Activated CD4-positive, alpha-beta memory T cell treated with anti-CD3 and anti-CD28 coated beads, Interleukin-2, amount 10 ng/mL, durations not matched to agents 7 days and 5 days (primary cell): Measurements from ENCODE around the gene MAP3K10. TPM values are rescaled to one million over a fixed set of nuclear protein-coding genes. Genes with fewer than 3 reads are reported as not detected.

Experiments used
- CTCF ChIA-PET: fragments of 350-600 bp; sonication (Branson Sonifier 250); formaldehyde crosslinking; loops from one replicate; lab custom pipeline; 2021; ENCODE audit warnings: antibody characterized with exemption, inconsistent platforms; lab: Charles Lee
- POLR2A ChIA-PET: fragments of 350-600 bp; sonication (Branson Sonifier 250); formaldehyde crosslinking; loops from one replicate; lab custom pipeline; 2021; ENCODE audit warnings: antibody characterized with exemption; lab: Charles Lee
- DNase-seq: peaks from one replicate; pipeline ENCODE4 v3.0.0-alpha.2; 2020
- H3K27ac Mint-ChIP-seq: one replicate; pipeline ENCODE4 v1.8.0; 2021; ENCODE audit warnings: mild to moderate bottlenecking, mixed read lengths
- H3K27me3 Mint-ChIP-seq: one replicate; pipeline ENCODE4 v1.8.0; 2021; ENCODE audit warnings: mixed read lengths
- H3K36me3 Mint-ChIP-seq: one replicate; pipeline ENCODE4 v1.8.0; 2021; ENCODE audit warnings: low read depth, mixed read lengths
- H3K4me1 Mint-ChIP-seq: one replicate; pipeline ENCODE4 v1.8.0; 2021; ENCODE audit warnings: mixed read lengths
- H3K4me3 Mint-ChIP-seq: one replicate; pipeline ENCODE4 v1.8.0; 2021; ENCODE audit warnings: mild to moderate bottlenecking, mixed read lengths
- H3K9me3 Mint-ChIP-seq: one replicate; pipeline ENCODE4 v1.8.0; 2021; ENCODE audit warnings: mixed read lengths
- total RNA-seq, 2 experiments: library from RNA; stranded (reverse); gene quantifications; one replicate each; pipeline ENCODE4 v1.2.3, GENCODE V29; 2021

MAP3K10 gene
- total RNA-seq, 2 experiments from 2014 or later = 17.3 to 18.0 TPM

GRCh38 chr19:40224342-40225150 lies 33.3 kb downstream of the MAP3K10 start:
- peaks cover 3% of the 10 kb centered on the region for H3K36me3 Mint-ChIP-seq
- peaks cover 20% of the 10 kb centered on the region for H3K4me1 Mint-ChIP-seq
- peaks cover 3% of the 10 kb centered on the region for H3K9me3 Mint-ChIP-seq
- ChIA-PET CTCF (no interaction called here), POLR2A (no interaction called here)
- H3K27ac Mint-ChIP-seq = no peak overlapping the region
- H3K4me3 Mint-ChIP-seq = no peak overlapping the region
- peaks cover 61% of the 10 kb centered on the region for H3K27me3 Mint-ChIP-seq
- DNase-seq = no peak

GRCh38 chr19:40225440-40226305 lies 34.4 kb downstream of the MAP3K10 start:
- peaks cover 3% of the 10 kb centered on the region for H3K9me3 Mint-ChIP-seq
- DNase-seq = no peak
- peaks cover 52% of the 10 kb centered on the region for H3K27me3 Mint-ChIP-seq
- CTCF ChIA-PET = no interaction called here
- POLR2A ChIA-PET = no interaction called here
- H3K36me3 Mint-ChIP-seq = peaks cover 3% of the 10 kb centered on the region
- peaks cover 20% of the 10 kb centered on the region for H3K4me1 Mint-ChIP-seq
- H3K27ac Mint-ChIP-seq = no peak overlapping the region
- H3K4me3 Mint-ChIP-seq = no peak overlapping the region

GRCh38 chr19:40228346-40228745 lies 37.1 kb downstream of the MAP3K10 start:
- Mint-ChIP-seq H3K4me1 (peaks cover 17% of the 10 kb centered on the region), H3K4me3 (no peak overlapping the region), H3K36me3 (no peaks in the 10 kb centered on the region), H3K27me3 (peaks cover 44% of the 10 kb centered on the region), H3K27ac (no peak overlapping the region), H3K9me3 (no peaks in the 10 kb centered on the region)
- ChIA-PET CTCF (interaction anchor here (1.0 kb wide), 1 partner anchor 18 kb away, joined by 3 read pairs; no protein-coding TSS in a partner anchor), POLR2A (interaction anchor here (1.0 kb wide), 1 partner anchor 46 kb away, joined by 4 read pairs; no protein-coding TSS in a partner anchor)
- DNase-seq = no peak

DNA sequence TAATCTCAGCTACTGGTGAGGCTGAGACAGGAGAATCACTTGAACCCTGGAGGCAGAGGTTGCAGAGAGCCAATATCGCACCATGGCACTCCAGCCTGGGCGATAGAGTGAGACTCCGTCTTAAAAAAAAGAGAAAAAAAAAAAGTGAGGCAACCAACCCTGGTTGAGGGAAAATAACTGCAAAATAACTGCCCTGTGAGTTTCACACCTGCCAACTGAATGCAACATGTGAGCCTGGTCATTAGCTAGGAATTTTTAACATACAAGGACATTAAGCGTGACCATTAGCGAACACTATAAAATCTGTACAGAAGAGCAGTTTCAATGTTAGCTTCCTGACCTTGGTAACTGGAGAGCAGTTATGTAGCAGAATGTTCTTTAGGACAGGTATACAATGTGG lies 37.6 kb downstream of the MAP3K10 start:
- CTCF ChIA-PET = interaction anchor here (1.0 to 1.5 kb wide), 2 partner anchors 12 to 18 kb away, joined by 3 to 4 read pairs; no protein-coding TSS in a partner anchor
- H3K36me3 Mint-ChIP-seq = no peaks in the 10 kb centered on the region

GRCh38 chr19:40229484-40229883 lies 38.3 kb downstream of the MAP3K10 start:
- Mint-ChIP-seq H3K27me3 (peaks cover 37% of the 10 kb centered on the region), H3K9me3 (no peaks in the 10 kb centered on the region), H3K27ac (no peak overlapping the region), H3K4me3 (no peak overlapping the region), H3K36me3 (no peaks in the 10 kb centered on the region), H3K4me1 (peaks cover 17% of the 10 kb centered on the region)
- no peak for DNase-seq
- POLR2A ChIA-PET = no interaction called here
- CTCF ChIA-PET = interaction anchor here (1.0 to 1.5 kb wide), 2 partner anchors 13 to 19 kb away, joined by 3 to 4 read pairs; no protein-coding TSS in a partner anchor

More for the DNA sequence above, 37.6 kb downstream of the MAP3K10 start:
- no peaks in the 10 kb centered on the region for H3K9me3 Mint-ChIP-seq
- no peak for DNase-seq
- H3K4me1 Mint-ChIP-seq = peaks cover 17% of the 10 kb centered on the region
- H3K4me3 Mint-ChIP-seq = no peak overlapping the region
- H3K27me3 Mint-ChIP-seq = peaks cover 42% of the 10 kb centered on the region
- H3K27ac Mint-ChIP-seq = no peak overlapping the region
- POLR2A ChIA-PET = interaction anchor here (1.0 kb wide), 1 partner anchor 46 kb away, joined by 4 read pairs; no protein-coding TSS in a partner anchor

DNA sequence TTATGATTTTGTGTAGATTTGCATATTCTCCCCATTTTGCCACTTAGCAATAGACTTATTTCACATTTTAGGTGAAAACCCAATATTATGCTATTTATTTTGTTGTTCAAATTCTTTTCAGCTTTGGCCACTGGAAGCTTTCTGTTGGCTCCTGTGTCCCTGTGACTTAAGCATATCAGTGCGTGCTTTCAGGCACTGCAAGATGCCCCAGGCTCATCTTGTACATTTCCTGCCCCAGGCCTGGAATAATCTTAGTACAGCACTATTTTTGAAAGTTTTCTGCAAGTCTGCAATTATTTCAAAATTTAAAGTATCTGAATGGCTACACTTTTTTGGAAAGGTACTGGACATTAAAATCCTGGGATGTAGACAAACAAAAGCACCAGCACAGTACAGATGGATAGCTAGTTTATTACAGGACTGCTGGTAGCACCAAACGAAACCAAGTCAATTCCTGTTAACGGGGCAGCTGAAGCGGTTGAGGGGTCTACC lies 38.7 kb downstream of the MAP3K10 start:
- CTCF ChIA-PET = interaction anchor here (0.6 to 1.5 kb wide), 2 partner anchors 13 to 322 kb away, joined by 4 to 5 read pairs; no protein-coding TSS in a partner anchor
- DNase-seq = no peak
- Mint-ChIP-seq H3K4me1 (peaks cover 17% of the 10 kb centered on the region), H3K27ac (no peak overlapping the region), H3K4me3 (no peak overlapping the region), H3K36me3 (no peaks in the 10 kb centered on the region), H3K27me3 (peaks cover 34% of the 10 kb centered on the region), H3K9me3 (no peaks in the 10 kb centered on the region)
- POLR2A ChIA-PET = no interaction called here

- Mint-ChIP-seq H3K36me3 (no peaks in the 10 kb centered on the region), H3K4me3 (no peak overlapping the region), H3K9me3 (no peaks in the 10 kb centered on the region), H3K27me3 (peaks cover 25% of the 10 kb centered on the region), H3K27ac (no peak overlapping the region), H3K4me1 (peaks cover 10% of the 10 kb centered on the region)
- CTCF ChIA-PET = no interaction called here
- POLR2A ChIA-PET = no interaction called here
- DNase-seq = no peak
Observed at GRCh38 chr19:40231057-40231456, 39.8 kb downstream of the MAP3K10 start.

DNA sequence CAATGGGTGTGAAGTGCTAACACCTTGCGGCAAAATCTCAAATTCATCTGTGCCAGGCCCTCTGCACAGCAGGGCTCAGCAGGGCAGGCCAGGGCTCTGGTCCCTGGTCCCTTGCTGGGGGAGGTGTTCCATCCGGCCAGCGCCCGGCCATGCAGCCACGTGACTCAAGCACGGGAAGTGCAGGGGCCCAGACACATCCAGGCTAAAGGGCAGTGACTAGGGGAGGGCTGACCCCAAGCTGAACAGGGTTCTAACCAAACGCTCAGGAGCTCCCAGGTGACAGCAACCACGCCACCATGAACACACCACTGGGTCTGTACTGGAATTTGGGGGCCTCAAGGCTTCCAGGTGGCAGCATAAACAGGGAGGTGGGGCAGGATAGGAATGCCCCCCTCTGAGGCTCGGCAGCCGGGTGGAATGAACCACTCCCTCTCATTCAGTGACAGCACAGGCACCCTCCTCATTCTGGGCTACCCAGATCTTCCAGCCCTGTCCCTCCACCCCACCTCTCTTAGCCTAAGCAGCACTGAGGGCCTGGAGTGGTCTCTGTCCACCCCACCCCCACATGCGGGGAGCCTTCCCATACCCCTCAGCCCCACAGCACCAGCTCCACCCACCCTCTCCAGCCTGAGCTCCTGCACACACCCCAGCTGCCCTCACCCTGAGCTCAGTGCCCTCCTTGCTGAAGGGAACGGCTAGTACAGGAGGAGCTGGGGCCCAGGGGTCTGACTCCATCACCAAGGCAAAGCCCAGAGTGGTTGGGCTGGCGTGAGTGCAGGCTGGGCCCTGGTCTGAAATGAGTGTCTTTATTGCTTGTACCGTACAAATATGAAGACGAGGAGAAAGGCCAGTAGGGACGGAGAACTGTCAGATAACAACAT lies 40.6 kb downstream of the MAP3K10 start:
- ChIA-PET POLR2A (no interaction called here), CTCF (no interaction called here)
- DNase-seq = no peak
- H3K4me1 Mint-ChIP-seq = peaks cover 8% of the 10 kb centered on the region
- no peaks in the 10 kb centered on the region for H3K36me3 Mint-ChIP-seq
- H3K27ac Mint-ChIP-seq = no peak overlapping the region
- no peak overlapping the region for H3K4me3 Mint-ChIP-seq
- H3K9me3 Mint-ChIP-seq = no peaks in the 10 kb centered on the region
- peaks cover 21% of the 10 kb centered on the region for H3K27me3 Mint-ChIP-seq

GRCh38 chr19:40232479-40232878 lies 41.3 kb downstream of the MAP3K10 start:
- Mint-ChIP-seq H3K36me3 (peaks cover 3% of the 10 kb centered on the region), H3K4me3 (no peak overlapping the region), H3K27me3 (peaks cover 15% of the 10 kb centered on the region), H3K27ac (no peak overlapping the region), H3K9me3 (no peaks in the 10 kb centered on the region), H3K4me1 (peaks cover 7% of the 10 kb centered on the region)
- ChIA-PET POLR2A (no interaction called here), CTCF (no interaction called here)
- DNase-seq = no peak

DNA sequence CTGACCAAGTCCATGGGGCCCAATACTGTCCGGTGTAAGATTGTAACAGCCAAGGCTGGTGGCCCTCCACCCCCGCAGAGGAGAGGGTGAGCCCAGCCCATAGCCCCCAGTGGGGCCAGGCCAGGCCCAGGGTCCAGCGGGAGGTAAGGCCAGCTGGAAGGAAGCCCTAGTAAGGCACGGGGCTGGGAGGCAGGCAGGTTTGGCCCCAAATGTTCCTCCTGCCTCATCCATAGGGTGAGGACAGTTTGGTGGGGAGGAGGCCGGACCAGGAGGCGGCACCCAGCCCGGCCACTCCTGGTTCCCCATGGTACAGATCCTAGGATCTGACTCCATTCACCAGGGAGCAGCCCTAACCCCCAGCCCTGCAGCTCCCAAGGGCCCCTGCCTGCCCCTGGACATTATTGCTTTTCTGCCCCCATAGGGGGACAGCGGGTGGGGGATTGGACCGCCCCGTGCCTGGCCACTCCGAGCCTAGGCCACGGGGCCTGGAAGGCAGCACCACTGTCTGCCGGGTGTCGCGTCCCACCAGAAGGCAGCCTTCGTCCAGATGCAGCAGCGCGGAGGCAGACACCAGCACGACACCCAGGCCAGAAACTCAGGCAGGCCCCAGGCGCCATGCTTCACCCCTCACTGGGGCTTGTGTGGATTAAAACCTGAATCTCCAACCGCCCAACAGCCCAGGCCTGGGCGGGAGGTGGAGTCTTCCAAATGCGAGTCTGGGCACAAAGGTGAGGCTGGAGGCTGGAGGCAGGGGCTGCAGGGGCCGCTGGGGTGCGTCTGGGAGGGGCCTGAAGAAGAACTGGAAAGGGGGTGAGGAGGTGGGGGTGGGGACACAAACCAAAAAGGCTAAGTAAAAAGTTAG lies 42.0 kb downstream of the MAP3K10 start:
- ChIA-PET POLR2A (no interaction called here), CTCF (no interaction called here)
- Mint-ChIP-seq H3K9me3 (no peaks in the 10 kb centered on the region), H3K27ac (no peak overlapping the region), H3K4me3 (no peak overlapping the region), H3K27me3 (peaks cover 8% of the 10 kb centered on the region), H3K36me3 (peaks cover 8% of the 10 kb centered on the region), H3K4me1 (peaks cover 7% of the 10 kb centered on the region)
- no peak for DNase-seq

DNA sequence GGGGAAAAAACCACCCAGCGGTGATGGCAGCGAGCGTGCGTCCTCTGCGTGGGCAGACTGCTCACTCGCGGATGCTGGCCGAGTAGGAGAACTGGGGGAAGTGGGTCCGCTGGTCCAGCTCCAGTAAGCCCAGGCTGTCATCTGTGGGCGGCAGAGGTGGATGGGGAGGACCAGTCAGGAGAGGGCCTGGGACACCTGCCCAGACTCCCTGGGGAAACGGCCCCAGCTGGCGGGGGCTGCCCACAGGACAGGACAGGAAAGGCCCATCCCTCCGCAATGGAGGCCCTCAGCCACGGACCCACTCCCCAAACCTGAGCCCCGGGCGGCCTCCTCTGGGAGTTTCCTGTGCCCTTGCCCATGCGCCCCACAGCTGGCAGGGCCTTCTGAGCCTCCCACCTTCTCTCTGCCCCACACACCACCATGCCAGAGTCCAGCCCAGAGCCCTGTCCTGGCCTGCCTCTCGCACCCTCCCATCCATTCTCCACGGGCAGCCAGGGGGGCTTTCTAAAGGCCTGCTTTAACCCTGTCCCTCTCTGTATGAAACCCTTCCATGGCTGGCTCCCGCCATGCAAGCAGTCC lies 42.7 kb downstream of the MAP3K10 start:
- Mint-ChIP-seq H3K4me1 (peaks cover 7% of the 10 kb centered on the region), H3K36me3 (peaks cover 13% of the 10 kb centered on the region), H3K27me3 (peaks cover 6% of the 10 kb centered on the region), H3K9me3 (no peaks in the 10 kb centered on the region), H3K4me3 (no peak overlapping the region), H3K27ac (no peak overlapping the region)
- DNase-seq = no peak
- ChIA-PET POLR2A (no interaction called here), CTCF (no interaction called here)
